Stimulated activated CD8-positive, alpha-beta memory T cell treated with anti-CD3 and anti-CD28 coated beads, Interleukin-7, amount 100 ng/mL, for 1 hour (primary cell): ENCODE data around the gene ITGB7.
"Not testable (repeated sequence)": the region's sequence is repeated elsewhere in the genome, so short reads cannot be mapped to it uniquely, and the experiment has no call there.

Experiments
- DNase-seq, 2 donors: peaks; one replicate each; pipeline ENCODE4 v3.0.0-alpha.2; 2020; ENCODE audit warnings: low read depth in 2 of 2

Gene ITGB7

DNA sequence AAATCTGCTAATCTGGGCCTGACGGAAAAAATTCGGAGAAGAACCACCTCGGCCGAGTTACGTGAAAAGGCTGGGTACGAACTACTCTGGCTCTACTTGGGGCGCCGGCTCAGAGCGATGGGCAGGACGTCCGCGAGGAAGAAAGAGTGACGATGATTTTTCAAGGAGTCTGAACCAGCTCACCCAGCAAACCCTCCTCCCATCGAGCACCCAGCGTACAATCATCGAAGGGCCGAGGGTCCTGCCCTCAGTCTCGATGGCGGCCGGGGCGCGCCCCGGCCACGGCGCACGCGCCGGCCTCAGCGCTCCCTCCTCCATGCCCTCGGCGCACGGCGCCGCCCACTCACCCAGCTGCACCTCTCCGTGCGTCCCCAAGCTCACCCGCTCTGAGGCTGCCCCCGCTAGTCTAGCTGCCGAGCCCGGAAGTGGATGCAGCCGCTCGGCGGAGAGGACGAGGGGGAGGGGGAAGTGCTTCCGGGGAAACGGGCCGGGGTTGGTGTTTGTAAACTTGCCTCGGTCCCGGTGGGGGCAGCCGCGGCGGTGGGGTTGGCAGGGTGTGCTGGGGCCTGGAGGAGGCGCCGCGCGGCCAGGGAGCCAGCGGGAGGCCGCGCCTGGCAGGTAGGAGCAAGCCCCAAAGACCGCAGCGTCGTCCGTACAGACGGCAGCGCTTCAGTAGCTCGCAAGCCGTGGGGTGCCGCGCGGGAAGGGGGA is 26.7 kb downstream of the ITGB7 start, which contains the start of the genes CSAD and ZNF740:
CSAD (minus strand) TSS at position 706 of the 711 bp plus-strand sequence. CDS start 7,455 bp downstream, outside the sequence.
ZNF740 (plus strand) TSS at position 503 of the 711 bp plus-strand sequence. CDS start 1,262 bp downstream, outside the sequence.
- DNase-seq = peak; percentile 90 to 94

DNA sequence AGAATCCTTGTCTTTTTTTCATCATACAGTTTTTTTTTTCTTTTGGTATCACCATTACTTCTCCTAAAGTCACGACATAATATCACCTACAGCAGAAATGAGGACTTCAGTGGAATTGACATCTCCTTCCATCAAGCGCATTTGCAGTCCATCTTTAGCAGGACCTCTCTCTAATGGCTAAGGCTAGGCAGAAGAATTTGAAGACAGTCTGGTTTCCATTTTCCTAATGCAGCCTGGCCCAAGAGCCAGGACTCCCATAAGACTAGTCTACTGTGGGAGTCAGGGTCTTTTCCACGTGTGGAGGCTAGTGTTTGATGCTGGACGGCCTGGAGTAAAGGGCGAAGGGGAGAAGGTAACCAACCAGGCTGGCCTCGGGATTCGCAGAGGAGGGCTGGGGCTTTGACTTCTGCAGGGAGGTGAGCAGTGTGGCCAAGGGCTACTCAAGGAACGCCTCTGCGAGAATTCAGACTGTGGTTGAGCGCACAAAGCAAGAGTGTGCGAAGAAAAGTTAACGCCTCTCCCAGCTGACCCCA is 27.3 kb downstream of the ITGB7 start:
- DNase-seq = no peak

DNA sequence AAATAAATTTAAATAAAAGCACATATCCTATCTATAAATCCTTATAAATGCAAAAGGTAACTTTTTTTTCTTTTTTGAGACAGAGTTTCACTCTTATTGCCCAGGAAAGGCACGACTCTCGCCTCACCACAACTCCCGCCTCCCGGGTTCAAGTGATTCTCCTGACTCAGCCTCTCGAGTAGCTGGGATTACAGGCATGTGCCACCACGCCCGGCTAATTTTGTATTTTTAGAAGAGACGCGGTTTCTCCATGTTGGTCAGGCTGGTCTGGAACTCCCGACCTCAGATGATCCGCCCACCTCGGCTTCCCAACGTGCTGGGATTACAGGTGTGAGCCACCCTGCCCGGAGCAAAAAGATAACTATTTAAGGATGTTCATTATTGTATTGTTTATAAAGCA is 28.2 kb downstream of the ITGB7 start:
- DNase-seq = not testable (repeated sequence)

DNA sequence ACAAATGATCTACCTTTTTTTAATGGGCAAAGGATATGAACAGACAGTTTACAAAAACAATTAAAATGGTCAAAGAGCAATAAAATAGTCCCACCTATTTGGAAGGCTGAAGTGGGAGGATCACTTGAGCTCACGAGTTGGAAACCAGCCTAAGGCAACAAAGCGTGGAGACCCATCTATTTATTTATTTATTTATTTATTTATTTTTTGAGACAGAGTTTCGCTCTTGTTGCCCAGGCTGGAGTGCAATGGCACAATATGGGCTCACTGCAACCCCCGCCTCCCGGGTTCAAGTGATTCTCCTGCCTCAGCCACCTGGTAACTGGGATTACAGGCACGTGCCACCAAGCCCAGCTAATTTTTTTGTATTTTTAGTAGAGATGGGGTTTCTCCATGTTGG is 29.6 kb downstream of the ITGB7 start:
- DNase-seq = not testable (repeated sequence)

DNA sequence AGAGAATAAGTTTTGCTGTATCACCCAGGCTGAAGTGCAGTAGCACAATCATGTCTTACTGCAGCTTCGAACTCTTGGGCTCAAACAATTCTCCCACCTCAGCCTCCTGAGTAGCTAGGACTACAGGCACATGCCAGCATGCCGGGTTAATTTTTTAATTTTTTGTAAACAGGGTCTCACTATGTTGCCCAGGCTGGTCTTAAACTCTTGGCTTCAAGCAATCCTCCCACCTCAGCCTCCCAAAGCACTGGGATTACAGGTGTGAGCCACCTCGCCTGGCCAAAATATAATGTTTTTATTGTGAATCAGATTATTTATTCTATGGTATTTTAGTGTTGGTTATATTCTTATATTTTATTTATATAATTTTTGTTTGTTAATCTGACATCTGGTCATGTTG is 30.3 kb downstream of the ITGB7 start:
- no peak for DNase-seq

DNA sequence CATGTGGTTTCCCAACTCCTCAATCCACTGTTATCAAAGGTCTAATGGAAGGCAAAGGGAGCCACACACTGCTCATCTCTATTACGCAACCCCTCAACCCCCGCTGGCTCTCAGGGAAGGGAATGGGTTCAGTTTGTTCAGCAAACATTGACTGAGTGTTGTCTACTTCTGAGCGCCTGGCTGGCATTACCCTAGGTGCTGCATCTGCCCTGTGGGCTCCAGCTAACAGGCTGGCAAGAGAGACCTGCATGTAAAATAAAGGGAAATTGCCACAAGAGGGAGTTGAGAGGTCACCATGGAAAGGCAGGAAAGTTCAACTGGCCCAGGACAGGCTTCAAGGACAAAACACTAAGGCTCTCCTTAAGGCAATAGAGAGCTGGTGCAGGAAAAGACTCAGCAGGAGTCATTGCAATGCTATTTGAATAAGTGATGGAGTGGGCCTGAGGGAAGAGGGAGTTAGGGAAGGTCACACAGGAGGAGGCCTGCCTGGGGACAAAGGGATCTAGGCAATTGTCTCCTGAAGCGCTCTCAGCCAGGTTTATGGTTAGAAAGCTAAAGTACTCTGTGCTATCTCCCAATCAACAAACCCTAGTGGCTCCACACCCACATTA is 32.1 kb downstream of the ITGB7 start:
- no peak for DNase-seq

DNA sequence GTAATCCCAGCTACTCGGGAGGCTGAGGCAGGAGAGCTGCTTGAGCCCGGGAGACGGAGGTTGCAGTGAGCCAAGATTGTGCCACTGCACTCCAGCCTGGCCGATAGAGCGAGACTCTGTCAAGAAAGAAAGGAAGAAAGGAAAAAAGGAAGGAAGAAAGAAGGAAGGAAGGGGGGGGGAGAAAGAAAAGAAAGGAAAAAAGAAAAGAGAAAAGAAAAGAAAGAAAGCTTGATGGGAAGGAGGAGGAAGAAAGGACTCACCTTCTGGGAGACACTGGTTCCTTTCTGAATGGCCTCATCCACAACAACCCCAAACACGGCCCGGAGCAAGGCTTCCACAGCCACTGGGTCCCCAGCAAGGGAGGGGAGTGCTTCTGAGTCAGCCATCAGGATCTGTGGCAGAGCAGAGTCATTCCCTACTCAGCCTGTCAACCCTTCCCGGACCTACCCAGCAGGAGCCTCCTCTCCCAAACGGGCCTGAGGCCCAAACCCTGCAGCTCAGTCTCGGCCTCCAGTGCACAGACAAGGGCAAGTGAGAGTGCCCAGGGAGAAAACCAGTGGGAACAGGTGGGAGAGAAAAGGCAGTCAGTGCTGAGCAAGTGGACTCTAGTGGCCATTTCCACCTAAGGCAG is 33.9 kb downstream of the ITGB7 start:
- no peak for DNase-seq

DNA sequence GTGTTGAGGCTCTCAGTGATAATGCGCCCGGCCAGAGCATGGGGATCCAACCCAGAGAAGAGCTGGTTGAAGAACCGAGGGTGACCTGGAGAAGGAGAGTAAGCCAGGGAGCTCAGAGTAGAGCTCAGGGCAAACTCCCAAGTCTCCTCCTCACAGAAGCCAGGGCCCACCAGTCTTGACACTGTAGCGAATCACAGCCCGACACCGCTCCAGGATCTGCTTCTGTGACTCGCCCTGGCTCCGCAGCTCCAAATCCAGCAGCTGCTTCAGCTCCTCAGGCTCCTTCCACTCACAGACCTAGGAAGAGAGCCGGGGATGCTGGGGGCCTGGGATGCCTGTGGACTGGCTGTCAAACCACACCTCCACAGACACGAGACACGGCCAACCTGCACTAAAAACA is 34.7 kb downstream of the ITGB7 start:
- DNase-seq = no peak

DNA sequence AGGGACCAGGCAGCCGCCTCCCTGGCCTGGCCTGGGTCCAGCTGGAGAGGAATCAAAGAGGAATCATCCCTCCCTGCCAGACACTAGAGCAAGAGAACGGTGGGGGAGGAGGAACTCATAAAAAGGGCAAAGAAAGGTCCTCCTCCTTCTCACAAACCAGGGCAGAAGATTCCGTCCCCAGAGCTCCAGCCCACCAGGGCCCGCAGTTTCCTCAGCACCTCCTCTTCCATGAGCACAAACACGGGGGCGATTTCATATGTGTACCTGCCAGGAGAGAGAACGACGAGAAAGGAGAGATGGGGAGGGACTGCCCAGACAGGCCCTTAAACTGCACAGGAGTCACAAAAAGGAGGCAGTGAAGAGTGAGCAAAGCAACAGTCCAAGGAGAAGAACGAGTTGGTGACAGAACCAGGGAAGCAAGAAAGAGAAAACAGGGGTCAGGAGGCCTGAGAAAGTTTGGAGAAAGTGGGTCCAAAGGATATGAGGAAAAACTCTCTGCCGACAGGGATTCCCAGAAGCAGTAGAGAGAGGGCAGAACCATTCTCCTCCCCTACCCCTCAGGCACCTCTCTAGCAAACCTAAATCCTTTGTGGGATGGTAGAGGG is 35.2 kb downstream of the ITGB7 start:
- DNase-seq = no peak

DNA sequence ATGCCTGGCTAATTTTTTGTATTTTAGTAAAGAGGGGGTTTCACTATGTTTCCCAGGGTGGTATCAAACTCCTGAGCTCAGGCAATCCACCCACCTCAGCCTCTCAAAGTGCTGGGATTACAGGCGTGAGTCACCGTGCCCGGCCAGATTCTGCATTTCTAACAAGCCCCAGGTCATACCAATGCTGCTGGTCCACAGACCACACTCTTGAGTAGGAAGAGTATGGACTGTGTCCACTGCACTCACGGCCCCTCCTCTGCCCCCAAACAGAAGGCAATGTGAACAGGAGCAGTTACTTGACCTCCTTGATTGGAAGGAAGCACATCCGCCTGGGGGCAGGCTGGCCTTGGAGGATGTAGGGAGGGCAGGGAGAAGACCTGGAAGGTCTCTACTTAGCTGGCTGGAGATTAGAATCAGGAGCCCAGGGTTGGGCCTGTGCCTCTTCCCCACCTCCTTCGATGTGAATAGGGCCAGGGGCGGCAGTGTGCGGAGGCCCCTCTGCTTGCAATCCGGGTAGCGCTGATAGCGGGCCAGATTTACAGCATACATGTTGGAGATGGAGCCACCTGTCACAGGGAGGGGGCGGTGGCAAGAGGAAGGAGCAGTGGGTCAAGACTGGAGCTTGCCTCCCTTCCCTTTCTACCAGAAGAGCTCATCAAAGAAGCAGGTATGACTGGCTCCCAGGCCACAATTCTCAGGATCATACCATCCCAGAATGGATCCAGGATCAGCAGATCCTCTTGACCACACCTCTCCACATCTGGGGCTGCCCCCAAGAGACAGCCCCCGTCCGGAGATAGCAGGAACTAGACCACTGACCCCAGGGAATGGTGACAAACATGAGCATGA is 36.0 kb downstream of the ITGB7 start:
- DNase-seq = no peak

DNA sequence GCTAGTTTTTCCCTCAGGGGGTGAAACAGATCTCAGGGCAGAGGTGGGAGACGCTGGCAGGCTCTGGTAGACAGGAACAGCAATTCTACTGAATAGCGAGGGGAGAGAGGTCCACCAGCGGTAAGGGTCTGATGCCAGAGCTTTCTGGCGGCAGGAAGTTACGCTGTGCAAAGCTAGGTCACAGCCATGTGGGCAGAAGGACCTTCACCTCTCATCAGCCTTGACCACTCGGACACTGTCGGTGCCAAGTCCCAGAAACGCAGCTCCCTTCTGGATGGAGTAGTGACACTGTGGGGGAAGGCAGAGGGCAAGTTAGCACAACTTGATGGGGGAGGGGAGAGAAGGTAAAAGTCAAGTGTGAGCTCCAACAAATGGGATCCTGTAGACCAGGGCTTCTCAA is 36.8 kb downstream of the ITGB7 start:
- no peak for DNase-seq

DNA sequence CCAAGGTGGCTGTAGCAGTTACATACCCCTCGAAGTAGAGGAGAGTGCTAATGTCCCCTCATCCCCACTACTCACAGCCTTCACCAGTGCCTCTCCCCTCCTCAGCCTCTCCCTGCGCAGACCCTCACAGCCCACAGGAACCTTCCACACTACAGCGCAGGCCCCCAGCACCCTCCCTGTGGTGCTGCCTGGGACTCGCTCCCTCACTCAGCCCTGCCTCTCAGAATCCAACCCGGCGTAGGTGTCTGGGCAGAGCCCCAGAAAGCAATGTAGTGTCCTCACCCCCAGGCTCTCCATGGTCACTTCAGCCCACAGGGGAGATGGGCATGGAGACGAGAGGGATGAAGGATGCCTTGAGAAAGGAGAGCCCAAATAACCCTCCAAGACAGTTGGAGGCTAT is 37.4 kb downstream of the ITGB7 start:
- no peak for DNase-seq

DNA sequence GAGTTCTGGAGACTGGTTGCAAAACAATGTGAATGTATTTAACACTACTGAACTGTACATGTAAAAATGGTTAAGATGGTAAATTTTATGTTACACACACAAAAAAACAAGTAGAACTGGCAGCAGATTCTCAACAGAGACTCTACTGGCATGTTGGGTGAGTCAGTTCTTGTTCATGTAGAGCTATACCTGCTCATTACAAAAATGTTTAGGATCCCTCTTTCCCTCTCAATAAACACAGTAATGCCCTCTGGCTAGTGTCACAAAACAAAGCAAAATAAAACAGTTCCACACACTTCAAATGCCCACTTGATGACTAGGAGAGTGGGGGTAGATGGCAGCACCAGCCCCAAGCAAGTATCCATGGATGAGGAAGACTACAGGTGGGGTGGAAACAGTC is 40.2 kb downstream of the ITGB7 start:
- DNase-seq = no peak

DNA sequence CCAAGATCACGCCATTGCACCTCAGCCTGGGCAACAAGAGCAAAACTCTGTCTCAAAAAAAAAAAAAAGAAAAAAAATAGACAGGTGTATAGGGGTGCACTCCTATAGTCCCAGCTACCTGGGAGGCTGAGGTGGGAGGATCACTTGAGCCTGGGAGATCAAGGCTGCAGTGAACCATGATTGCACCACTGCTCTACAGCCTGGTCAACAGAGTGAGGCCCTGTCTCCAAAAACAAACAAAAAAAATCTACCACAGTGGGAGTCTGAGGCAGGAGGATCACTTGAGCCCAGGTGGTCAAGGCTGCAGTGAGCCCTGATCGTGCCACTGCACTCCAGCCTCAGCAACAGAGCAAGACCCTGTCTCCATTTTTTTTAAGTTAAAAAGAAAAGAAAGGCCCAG is 44.0 kb downstream of the ITGB7 start:
- DNase-seq = not testable (repeated sequence)

DNA sequence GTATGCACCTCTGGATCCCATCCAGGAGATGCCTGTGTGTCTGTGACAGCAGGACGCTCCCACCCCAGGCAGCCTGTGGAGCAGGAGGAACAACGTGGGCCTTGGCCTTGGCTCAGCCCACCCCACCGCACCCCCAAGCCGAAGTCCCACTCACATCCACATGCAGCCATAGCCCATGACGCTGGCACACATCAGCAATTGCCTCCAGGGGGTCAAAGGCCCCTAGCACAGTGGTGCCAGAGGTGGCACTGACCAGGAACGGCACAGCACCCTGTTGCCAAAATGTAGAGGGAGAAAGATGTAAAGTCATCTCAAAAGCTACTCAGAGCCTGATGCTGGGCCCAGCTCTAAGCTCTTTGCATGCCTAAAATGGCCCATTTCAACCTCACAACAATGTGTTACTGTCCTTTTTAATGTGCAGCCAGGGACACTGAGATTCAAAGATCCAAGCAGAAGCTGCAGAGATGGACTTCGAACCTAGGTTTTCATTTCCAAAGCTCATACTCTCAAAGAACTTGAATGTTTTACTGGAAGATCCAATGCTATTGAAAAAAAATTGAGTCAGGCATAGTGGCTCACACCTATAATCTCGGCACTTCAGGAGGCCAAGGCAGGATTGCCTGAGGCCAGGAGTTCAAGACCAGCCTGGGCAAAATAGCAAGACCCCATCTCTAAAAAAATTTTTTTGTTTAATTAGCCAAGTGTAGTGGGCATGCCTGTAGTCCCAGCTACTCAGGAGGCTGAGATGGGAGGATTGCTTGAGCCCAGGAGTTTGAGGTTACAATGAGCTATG is 45.7 kb downstream of the ITGB7 start:
- DNase-seq = no peak

DNA sequence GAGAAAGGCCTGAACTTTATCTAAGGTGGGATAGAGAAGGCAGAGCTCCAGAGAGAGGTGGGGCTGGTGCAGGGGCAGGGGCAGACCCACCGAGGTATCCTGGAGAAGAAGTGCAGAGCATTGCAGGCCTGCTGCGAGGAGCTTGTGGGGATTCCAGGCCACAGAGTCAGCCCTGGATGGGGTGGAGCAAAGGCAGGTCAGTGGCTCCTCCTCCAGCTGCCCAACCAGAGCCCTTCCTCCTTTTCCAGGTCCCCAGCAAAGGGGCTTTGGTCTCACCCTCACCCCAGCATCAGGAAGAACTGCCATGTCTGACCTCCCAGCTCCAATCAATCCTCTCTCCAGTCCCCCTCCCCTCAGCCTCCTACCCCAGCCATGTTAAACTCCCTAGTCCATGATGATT is 46.4 kb downstream of the ITGB7 start:
- DNase-seq = no peak

DNA sequence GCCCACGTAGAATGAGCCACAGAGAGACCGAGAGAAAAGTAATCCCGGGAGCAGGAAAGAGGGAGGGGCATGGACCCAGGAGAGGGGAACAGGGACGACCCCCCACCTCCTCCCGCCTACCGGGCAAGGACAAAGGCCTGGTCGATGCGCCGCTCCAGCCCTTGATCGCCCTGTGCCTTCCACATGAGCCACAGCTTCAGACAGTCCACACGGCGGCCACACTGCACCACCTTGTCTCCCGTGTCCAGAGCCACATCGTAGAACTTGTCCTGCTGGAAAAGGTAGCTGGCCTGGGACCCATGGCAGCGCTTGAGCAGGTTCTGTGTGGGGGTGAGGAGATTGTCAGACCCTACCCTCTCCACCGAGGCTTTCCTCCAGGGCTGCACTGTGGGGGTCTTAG is 47.1 kb downstream of the ITGB7 start:
- no peak for DNase-seq

DNA sequence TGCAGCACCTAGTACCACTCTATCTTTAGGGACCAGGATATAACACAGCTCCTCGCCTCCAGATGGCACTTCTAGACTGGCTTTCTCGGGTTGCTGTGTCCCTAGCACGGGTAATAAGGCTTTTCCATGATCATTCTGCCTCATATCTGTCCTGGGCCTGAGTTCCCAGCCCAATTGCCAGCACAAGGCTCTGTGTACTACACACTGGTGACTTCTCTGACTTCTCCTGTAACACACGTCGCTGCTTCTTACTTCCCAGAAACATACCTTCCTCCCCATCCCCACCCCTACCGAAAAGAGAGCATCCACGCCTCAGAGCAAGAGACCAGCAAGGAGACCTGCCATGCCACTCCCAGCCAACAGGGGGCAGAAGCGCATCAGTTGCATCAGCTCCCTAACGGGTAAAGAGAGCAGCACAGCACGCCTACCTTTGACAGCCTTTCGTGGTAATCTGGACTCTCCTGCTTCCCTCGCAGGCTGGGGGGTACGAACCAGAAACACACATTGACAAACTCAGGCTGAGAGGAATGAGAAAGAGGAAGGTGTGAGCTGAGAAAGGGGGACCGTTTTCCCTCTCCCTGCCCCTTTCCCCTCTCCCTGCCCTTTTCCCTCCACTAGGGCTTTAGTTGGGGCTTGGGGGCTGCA is 47.7 kb downstream of the ITGB7 start:
- peak; percentile 82 to 85 for DNase-seq

DNA sequence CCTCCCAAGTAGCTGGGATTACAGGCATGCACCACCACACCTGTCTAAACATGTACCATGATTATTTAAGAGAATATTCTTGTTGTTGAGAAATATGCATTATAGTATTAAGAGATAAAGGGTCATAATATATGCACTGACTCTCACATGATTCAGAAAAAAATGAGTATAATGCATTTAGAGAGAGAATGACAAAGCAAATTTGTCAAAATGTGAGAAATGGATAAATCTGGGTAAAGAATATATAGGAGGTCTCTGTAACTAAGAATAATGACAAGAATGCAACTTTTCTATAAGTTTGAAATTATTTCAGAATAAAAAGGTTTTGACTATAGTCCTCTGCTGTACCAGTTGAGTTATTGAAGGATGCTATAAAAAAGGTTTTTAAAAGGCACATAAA is 54.7 kb downstream of the ITGB7 start:
- no peak for DNase-seq

DNA sequence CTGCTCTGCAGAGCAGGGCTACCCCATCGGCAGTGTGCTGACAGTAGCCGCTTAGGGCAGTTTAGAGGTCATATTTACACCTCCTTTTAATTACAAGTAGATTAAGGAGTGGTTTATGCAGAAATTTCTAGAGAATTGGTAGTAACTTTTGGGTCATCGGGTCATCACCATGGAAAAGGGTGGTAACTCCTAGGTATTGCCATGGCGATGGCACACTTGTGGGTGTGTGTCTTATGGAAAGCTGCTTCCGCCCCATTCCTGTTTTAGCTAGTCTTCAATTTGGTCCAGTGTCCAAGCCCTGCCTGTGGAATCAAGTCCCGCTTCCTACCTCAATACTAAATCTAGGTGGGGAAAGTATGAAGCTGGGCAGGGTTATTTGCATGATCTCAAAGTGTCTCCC is 56.0 kb downstream of the ITGB7 start:
- no peak for DNase-seq
